Activated CD4-positive, alpha-beta T cell treated with anti-CD3 and anti-CD28 coated beads, Interleukin-2, Interleukin-6, amounts not matched to agents 100 ng/mL and 50 ng/mL, durations not matched to agents 16 hours and 8 hours (primary cell): ENCODE data around the gene ERICH6B.

ENCODE experiments used
- DNase-seq: peaks from one replicate; pipeline ENCODE4 v3.0.0-alpha.2; 2020

ERICH6B gene

DNA sequence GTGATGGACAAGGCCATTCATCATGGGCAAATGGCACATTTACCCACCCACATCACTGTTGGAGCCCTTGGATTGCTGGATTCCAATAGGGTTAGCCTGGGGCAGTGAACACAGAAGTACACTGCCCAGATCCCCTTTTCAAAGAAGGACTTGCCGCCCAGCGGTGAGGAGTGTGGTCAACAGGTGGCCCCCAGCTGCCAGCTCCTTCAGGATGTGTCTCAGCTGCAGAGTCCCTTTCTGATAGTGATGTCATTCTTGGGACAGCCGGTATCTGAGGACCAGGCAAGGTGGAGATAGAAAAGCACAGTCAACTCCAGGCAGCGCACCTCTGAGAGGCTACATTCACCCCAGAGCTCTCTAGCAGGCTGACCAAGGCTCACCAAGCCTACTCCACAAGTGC lies 16.9 kb downstream of the ERICH6B start:
- DNase-seq, result no peak

DNA sequence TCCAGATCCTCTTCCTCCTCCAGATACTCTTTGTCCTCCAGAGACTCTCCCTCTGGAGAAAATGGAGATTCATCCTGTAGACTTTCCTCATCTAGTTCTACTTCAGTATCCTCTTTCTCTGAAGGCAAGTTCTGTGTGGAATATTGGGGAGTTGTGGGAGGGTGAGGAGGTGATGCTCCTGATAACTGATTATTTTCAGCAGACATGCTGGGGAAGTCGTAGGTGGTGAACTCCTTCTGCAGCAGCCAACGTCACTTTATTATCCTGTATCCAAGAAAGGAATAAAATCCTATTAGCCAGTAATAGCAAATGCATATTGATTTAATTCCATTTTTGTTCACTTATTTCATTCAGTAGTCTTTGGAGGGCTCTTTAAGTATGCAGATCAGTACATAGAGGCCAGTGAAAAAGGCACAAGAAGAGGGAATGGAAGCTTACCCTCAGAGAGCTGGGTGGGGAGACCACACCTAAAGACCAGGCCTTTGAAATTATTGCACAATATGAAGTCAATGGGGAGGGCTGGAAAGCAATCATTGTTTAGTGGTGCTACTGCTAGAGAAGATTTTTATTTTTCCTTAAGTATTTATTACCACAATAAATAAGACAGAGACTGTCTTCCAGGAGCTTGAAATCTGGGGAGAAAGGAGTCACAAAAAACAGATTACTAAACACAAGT lies 18.6 kb downstream of the ERICH6B start:
- no peak for DNase-seq

DNA sequence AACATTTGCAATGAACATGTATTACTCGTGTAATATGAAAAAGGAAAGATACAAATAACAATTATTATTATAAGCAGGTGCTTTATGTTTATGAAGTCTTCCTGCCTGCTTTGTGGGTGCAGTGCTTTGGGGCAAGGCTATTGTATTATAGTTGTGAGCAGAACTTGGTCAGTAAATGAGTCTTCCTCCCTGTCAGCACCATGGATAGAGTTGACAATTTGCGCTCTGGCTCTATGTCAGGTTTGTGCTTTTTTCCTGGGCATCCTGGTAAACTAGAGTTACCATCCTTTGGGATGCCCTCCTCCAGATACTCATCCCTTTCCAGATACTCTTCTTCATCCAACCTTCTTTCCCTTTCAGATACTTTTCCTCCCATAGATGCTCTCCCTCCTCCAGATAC lies 19.6 kb downstream of the ERICH6B start:
- no peak for DNase-seq

GRCh38 chr13:45594764-45595163 lies 20.8 kb downstream of the ERICH6B start:
- no peak for DNase-seq

DNA sequence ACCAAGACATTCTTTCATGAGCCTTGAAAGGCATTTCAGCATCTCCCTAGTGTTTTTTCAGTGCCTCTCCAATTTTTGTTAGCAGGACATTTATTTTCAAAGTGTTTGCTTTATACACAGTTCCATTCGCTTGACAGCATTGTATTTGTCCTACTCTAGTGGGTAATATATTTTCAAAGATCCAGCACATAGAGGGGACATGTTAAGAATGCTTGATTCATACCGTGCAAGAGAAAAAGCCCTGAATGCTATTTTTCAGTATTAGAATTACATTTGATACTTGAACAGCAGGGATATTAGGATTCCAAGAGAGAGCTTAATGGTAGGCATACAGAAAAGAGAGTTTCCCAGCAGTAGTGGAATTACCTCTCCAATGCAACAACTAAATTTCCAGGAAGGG lies 21.3 kb downstream of the ERICH6B start:
- DNase-seq, result no peak

DNA sequence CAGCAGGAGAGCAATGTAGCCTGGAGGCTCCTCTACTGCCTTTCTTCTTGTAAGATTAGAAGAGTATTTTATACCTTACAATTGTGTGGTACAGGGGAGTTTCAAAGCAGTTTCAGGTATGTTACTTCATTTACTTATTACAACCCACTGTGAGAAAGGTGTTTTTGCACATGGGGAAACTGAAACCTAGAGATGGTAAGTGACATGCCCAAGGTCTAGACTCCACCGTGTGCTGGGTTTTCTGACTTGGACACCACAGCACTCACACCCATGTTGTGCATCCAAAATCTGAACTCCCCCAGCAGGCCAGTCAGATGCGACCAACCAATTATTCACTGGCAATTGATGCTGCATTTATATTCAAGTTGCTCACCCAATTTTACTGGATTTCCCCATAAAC lies 22.8 kb downstream of the ERICH6B start:
- no peak for DNase-seq

- no peak for DNase-seq
Measured at GRCh38 chr13:45590066-45590465, 25.5 kb downstream of the ERICH6B start.

GRCh38 chr13:45587897-45588296 lies 27.6 kb downstream of the ERICH6B start:
- no peak for DNase-seq

GRCh38 chr13:45584816-45585215 lies 30.7 kb downstream of the ERICH6B start:
- no peak for DNase-seq

DNA sequence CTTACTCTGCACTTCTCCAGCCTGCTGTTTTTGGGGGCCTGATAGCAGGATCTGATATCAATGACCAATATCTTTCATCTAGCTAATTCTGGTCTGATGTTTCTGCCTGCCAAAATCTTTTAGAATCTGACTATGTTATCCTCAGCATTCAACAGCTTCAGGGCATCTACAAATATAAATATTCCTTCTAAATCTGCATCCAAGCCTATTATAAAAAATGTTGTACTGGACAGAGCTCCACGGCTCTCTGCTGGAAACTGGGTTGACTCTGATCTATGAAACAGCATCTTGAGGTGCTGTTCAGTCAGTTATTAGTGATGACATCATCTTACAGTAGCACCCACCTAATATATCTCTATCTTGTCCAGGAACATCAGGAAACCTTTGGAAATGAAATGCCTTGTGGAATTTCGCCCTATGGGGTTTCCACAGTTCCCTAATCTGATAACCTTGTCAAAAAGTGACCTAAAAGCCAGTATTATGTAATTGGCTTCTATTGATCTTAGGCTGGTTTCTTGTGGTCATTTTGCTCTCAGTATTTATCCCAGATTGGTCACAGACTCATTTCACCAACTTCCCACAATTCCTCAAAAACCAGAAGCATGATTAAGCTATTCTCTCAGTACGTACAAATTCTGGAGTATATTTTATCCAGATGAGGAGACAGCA lies 33.0 kb downstream of the ERICH6B start:
- DNase-seq, result no peak

GRCh38 chr13:45576466-45576865 lies 39.1 kb downstream of the ERICH6B start:
- DNase-seq, result no peak

DNA sequence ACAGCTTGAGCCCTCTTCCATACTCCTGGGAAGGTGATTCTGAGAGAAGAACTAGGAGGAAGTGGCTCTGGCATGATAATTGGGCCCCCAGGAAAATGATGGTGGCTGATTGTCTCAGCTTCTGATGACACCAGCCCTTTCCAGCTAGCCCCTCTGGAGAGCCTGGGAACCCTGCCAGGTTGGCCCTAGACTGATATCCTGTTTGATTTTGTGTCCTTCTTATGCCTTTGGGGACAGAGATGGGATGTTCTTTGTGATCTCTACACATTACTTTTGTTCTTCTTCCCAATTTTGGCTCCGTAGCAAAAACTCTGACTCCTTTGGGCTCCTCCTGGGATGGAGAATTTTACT lies 39.7 kb downstream of the ERICH6B start:
- no peak for DNase-seq

GRCh38 chr13:45575146-45575829 lies 40.3 kb downstream of the ERICH6B start:
- no peak for DNase-seq

DNA sequence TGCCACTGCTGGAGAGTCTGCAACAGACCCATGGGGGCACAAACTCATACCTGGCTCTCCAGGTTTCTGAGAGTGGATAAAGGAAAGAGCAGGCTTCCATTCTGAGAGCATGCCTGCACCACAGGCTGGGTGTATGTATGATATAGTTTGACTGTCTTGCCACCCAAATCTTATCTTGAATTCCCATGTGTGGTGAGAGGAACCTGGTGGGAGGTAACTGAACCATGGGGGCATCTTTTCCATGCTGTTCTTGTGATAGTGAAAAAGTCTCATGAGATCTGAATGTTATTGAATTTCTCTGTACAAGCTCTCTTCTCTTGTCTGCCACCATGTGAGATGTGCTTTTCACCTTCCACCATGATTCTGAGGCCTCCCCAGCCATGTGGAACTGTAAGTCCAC lies 50.2 kb downstream of the ERICH6B start:
- no peak for DNase-seq

GRCh38 chr13:45564133-45564776 lies 51.3 kb downstream of the ERICH6B start:
- peak; percentile 17 for DNase-seq

- DNase-seq, result no peak
Measured at GRCh38 chr13:45554604-45555109, 60.9 kb downstream of the ERICH6B start.

GRCh38 chr13:45548281-45548680 lies 67.3 kb downstream of the ERICH6B start:
- DNase-seq, result no peak

- no peak for DNase-seq
Measured at GRCh38 chr13:45546410-45546765, 69.2 kb downstream of the ERICH6B start.

GRCh38 chr13:45545686-45546409 lies 69.7 kb downstream of the ERICH6B start:
- no peak for DNase-seq

GRCh38 chr13:45544520-45544919 lies 71.0 kb downstream of the ERICH6B start:
- no peak for DNase-seq

DNA sequence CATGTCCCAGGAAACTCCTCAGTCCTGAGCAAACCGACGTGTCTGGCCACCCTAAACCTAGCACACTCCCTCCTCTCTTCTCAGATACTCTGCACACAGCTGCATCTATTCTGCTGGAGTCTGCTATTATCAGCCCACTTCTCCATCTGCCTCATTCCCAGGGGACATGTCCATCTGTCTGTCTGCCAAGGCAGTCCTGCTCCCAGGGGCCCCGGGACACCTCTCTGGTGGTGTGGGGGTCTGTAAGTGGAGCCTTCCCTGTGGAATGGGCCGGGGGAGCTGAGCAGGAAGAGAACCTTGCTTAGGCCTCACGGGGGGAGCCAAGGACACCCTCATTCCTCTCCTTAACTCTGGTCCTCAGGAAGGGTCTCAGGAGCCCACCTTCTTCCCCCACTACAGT lies 72.7 kb downstream of the ERICH6B start:
- no peak for DNase-seq

- DNase-seq, result no peak
Measured at GRCh38 chr13:45542391-45542790, 73.1 kb downstream of the ERICH6B start.

GRCh38 chr13:45541806-45542205 lies 73.7 kb downstream of the ERICH6B start:
- DNase-seq, result no peak
